ENCODE data around the gene MRC2. TPM values are rescaled to one million over a fixed set of nuclear protein-coding genes. Genes with fewer than 3 reads are reported as not detected.
"Not testable (repeated sequence)": the region's sequence is repeated elsewhere in the genome, so short reads cannot be mapped to it uniquely, and the experiment has no call there.

The MRC2 gene
- total and polyA plus RNA-seq, 3 donors from 2014 or later: 32.9 to 60.9 (median 40.3) TPM

DNA sequence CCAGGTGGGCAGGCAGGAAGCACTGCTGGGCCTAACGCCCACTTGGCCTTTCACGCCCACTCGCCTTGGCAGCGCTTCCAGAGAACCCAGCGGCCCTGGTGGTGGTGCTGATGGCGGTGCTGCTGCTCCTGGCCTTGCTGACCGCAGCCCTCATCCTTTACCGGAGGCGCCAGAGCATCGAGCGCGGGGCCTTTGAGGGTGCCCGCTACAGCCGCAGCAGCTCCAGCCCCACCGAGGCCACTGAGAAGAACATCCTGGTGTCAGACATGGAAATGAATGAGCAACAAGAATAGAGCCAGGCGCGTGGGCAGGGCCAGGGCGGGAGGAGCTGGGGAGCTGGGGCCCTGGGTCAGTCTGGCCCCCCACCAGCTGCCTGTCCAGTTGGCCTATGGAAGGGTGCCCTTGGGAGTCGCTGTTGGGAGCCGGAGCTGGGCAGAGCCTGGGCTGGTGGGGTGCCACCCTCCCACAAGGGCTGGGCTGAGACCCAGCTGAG, 64.7 kb downstream of the MRC2 start:
- no peak for TF ChIP-seq CTCF (IDR thresholded peaks at IDR 0.05)
- TF ChIP-seq POLR2A (IDR thresholded peaks at IDR 0.05): no peak
- intact Hi-C loops (cut with DNase I; ENCODE audit: low total_unique reads): no loop called here
- no peaks in the 10 kb centered on the region for H3K36me3 ChIP-seq (ENCODE audit: low read depth, missing control alignments)
- H3K27ac ChIP-seq: no peak overlapping the region
- H3K27me3 ChIP-seq: no peaks in the 10 kb centered on the region
- H3K9me3 ChIP-seq: no peaks in the 10 kb centered on the region
- no peak for DNase-seq
- WGBS, 2 donors: 90 to 93% methylated on average over 3 to 15 of the region's 20 CpGs
- no peak overlapping the region for H3K4me3 ChIP-seq
- peaks cover 40% of the 10 kb centered on the region for H3K4me1 ChIP-seq

DNA sequence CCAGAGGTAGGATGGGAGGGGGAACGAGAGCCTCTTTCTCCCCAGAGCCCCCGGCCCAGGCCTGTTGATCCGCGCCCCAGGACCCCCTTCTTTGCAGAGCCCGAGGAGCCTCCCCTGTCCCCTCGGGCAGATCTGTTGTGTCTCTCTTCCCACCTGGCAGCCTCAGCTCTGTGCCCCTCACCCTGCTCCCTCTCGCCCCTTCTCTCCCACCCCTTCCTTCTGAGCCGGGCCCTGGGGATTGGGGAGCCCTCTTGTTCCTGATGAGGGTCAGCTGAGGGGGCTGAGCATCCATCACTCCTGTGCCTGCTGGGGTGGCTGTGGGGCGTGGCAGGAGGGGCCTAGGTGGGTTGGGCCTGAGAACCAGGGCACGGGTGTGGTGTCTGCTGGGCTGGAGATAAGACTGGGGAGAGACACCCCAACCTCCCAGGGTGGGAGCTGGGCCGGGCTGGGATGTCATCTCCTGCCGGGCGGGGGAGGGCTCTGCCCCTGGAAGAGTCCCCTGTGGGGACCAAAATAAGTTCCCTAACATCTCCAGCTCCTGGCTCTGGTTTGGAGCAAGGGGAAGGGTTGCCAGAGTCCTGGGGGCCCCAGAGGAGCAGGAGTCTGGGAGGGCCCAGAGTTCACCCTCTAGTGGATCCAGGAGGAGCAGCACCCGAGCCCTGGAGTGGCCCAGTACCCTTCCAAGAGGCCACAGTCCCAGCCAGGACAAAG, 65.4 kb downstream of the MRC2 start:
- H3K4me1 ChIP-seq: peaks cover 45% of the 10 kb centered on the region
- intact Hi-C loops (cut with DNase I; ENCODE audit: low total_unique reads): no loop called here
- TF ChIP-seq CTCF (IDR thresholded peaks at IDR 0.05) (peak in 2 of 3 experiments; percentile 14 to 23), POLR2A (IDR thresholded peaks at IDR 0.05) (no peak)
- no peaks in the 10 kb centered on the region for H3K27me3 ChIP-seq
- H3K4me3 ChIP-seq: no peak overlapping the region
- H3K36me3 ChIP-seq (ENCODE audit: low read depth, missing control alignments): no peaks in the 10 kb centered on the region
- WGBS, 2 donors: 67 to 87% methylated on average over 1 to 14 of the region's 14 CpGs
- H3K27ac ChIP-seq: peak overlapping the region in 1 of 2 donors; percentile 47
- DNase-seq: peak; percentile 36
- no peaks in the 10 kb centered on the region for H3K9me3 ChIP-seq

DNA sequence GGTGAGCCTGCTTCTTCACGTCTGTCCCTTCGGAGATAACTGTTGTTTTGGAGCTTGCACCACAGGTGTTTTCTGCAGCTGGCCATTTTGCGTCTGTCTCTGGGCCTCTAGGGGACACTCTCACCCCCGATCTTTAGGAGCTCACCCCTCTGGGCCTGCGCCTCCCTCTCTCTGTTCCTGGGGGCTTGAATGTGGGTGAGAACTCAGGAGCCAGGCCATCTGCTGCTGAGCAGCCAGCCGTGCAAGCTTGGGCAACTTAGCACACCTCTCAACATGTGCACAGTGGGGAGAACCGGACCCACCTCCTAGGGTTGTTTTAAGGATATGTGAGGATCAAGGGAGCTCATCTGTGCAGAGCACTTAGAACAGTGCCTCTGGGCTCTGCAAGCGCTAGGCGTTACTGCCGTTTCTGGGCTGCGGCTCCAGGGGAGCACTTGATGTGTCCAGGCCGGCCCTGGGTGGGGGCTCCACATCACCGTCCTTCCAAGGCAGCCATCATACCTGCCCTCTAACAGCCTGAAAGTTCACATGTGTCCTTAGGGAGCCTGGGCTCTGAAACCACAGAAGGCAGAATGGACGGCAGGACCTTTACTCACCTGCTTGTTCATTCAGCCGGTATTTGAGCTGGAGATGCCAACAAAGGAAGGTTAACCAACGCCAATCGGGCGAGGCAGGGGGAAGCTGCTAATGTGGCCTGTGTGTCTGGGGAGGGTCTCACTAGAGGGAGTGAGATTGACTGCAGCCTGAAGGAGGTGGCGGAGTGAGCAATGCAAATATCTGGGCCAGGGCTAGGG, 66.3 kb downstream of the MRC2 start:
- no peaks in the 10 kb centered on the region for H3K27me3 ChIP-seq
- H3K27ac ChIP-seq: peak overlapping the region in 1 of 2 donors; percentile 24
- no peaks in the 10 kb centered on the region for H3K9me3 ChIP-seq
- TF ChIP-seq POLR2A (IDR thresholded peaks at IDR 0.05) (no peak), CTCF (IDR thresholded peaks at IDR 0.05) (no peak)
- H3K36me3 ChIP-seq (ENCODE audit: low read depth, missing control alignments): no peaks in the 10 kb centered on the region
- H3K4me1 ChIP-seq: peaks cover 45% of the 10 kb centered on the region
- H3K4me3 ChIP-seq: no peak overlapping the region
- DNase-seq: no peak
- intact Hi-C loops (cut with DNase I; ENCODE audit: low total_unique reads): no loop called here
- 74 to 81% methylated on average over 18 to 19 of the region's 19 CpGs for WGBS, 2 donors

GRCh38 chr17:62695093-62695738, 67.7 kb downstream of the MRC2 start:
- DNase-seq; intact Hi-C loops (cut with DNase I; ENCODE audit: low total_unique reads); H3K36me3 ChIP-seq (ENCODE audit: low read depth, missing control alignments); H3K27me3 ChIP-seq; H3K9me3 ChIP-seq: not testable (repeated sequence)
- Histone ChIP-seq H3K27ac (peak overlapping the region in 1 of 2 donors; percentile 13), H3K4me1 (peaks cover 45% of the 10 kb centered on the region), H3K4me3 (peak overlapping the region in 1 of 2 donors; percentile 17)
- 64 to 87% methylated on average over 2 to 5 of the region's 5 CpGs for WGBS, 2 donors

GRCh38 chr17:62696256-62696655, 68.8 kb downstream of the MRC2 start:
- DNase-seq: no peak
- Histone ChIP-seq H3K4me3 (no peak overlapping the region), H3K27me3 (no peaks in the 10 kb centered on the region), H3K36me3 (ENCODE audit: low read depth, missing control alignments) (no peaks in the 10 kb centered on the region), H3K27ac (peak overlapping the region in 1 of 2 donors; percentile 44), H3K4me1 (peaks cover 45% of the 10 kb centered on the region), H3K9me3 (no peaks in the 10 kb centered on the region)
- 83% methylated on average over 8 to 10 of the region's 10 CpGs for WGBS, 2 donors
- TF ChIP-seq CTCF (IDR thresholded peaks at IDR 0.05): no peak
- no peak for TF ChIP-seq POLR2A (IDR thresholded peaks at IDR 0.05)
- intact Hi-C loops (cut with DNase I; ENCODE audit: low total_unique reads): no loop called here
